ENCODE measurements around the gene GUK1.
"Not testable (repeated sequence)": the region's sequence is repeated elsewhere in the genome, so short reads cannot be mapped to it uniquely, and the experiment has no call there.

The GUK1 gene

DNA sequence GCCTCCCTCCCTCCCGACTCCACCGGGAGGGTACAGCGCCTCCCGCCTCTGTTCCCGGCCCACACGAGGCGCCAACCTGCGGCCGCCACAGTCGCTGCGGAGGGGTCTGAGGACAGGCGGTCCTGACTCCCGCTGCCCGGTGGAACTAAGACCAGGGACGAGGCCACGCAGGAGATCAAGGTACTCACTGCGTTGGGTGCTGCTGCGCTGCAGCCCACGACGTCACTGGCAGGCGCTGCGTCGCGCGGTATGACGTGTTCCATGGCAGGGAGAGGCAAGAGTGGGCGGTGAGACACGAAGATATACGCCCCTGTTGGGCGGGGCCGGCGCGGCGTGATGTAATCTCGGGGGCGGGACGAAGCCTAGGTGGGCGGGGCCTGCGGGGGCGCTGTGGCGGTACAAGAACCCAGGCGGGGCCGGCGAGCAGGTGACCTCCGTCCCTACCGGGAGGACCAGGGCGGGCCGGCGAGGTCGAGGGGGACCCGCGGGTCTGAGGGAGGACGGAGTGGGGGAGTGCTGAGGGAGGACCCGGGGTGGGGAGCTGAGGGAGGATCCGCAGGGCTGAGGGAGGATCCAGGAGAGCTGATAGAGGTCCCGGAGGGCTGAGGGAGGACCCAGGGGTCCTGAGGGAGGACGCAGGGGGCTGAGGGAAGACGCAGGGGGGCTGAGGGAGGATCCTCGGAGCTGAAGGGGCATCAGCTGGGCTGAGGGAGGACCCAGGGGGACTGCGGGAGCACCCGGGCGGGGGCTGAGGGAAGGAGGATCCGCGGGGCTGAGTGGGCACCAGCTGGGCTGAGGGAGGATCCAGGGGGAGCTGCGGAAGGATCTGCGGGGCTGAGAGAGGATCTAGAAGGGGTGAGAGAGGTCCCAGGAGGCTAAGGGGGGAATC lies 30.8 kb upstream of the GUK1 start, which contains the start of gene MRPL55:
Gene MRPL55, minus strand, starts transcription at position 227 of the 889 bp plus-strand sequence. CDS start 1,039 bp downstream, outside the sequence.
- peak within 1 kb of the TSS; percentile 100 for H3K4me3 ChIP-seq (ENCODE audit: low read depth, low read length)
- TF ChIP-seq CTCF (IDR thresholded peaks at IDR 0.05; ENCODE audit: insufficient read depth, low read depth, low read length, missing control alignments), result no peak
- peak; percentile 97 for DNase-seq (ENCODE audit: low read depth)

DNA sequence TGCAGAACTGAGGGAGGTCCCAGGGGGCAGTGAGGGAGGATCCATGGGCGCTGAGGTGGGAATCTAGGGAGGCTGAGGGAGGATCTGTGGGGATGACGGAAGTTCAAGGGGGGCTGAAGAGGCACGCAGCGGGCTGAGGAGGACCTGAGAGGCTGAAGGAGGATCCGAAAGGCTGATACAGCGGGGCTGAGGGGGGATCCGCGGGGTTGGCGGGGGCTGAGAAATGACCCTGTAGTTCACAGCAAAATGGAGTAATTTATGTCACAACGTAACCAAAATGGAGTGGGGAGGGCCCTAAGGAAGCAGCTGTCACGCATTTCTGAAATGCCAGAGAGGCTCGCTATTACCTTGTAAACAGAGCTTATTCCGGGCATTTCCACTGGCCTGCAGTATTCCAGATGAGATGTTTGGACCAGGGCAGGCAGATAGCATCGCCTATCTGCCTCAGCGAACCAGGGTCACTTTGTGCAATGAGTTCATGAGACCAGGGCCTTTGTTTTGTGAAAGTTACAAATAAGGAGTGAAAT lies 30.1 kb upstream of the GUK1 start:
- no peak for TF ChIP-seq CTCF (IDR thresholded peaks at IDR 0.05; ENCODE audit: insufficient read depth, low read depth, low read length, missing control alignments)
- peak overlapping the region; percentile 100 for H3K4me3 ChIP-seq (ENCODE audit: low read depth, low read length)

DNA sequence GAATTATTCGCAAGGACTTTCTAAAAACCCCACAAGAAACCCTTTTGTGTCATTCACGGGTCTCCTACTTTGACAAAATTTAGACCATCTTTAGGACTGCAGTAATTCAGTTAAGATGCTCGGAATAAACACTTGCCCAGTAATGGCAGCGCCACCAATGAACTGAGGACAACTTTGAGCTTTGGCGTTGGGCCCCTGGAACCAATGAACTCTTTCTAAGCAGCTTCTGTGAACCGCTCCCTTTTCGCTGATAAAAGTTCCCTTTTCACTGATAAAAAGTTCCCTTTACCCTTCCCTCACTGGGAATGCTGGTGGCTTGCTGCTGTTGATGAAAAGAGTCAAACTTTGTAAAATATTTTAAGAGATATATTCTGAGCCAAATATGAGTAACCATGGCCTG lies 29.5 kb upstream of the GUK1 start:
- no peak for DNase-seq (ENCODE audit: low read depth)
- H3K4me3 ChIP-seq (ENCODE audit: low read depth, low read length), result no peak overlapping the region
- TF ChIP-seq CTCF (IDR thresholded peaks at IDR 0.05; ENCODE audit: insufficient read depth, low read depth, low read length, missing control alignments), result no peak

More for the DNA sequence above, 30.1 kb upstream of the GUK1 start:
- no peak for DNase-seq (ENCODE audit: low read depth)

GRCh38 chr1:228111315-228111714 lies 28.8 kb upstream of the GUK1 start:
- DNase-seq (ENCODE audit: low read depth); H3K4me3 ChIP-seq (ENCODE audit: low read depth, low read length): not testable (repeated sequence)

DNA sequence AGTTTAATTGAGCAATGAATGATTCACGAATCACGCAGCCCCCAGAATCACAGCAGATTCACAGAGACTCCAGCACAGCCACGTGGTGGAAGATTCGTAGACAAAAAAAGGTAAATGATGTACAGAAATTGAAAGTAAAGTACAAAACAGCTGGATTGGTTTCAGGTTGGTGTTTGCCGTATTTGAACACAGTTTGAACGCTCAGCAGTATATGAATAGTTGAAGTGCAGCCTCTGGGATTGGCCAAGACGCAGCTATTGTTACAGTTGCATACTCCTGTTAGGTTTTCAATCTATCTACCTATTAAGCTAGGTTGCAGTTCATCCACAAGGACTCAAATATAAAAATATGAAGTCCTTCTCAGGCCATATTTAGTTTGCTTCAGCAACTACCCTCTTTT lies 27.9 kb upstream of the GUK1 start:
- H3K4me3 ChIP-seq (ENCODE audit: low read depth, low read length), result no peak overlapping the region
- no peak for DNase-seq (ENCODE audit: low read depth)
- no peak for TF ChIP-seq CTCF (IDR thresholded peaks at IDR 0.05; ENCODE audit: insufficient read depth, low read depth, low read length, missing control alignments)

DNA sequence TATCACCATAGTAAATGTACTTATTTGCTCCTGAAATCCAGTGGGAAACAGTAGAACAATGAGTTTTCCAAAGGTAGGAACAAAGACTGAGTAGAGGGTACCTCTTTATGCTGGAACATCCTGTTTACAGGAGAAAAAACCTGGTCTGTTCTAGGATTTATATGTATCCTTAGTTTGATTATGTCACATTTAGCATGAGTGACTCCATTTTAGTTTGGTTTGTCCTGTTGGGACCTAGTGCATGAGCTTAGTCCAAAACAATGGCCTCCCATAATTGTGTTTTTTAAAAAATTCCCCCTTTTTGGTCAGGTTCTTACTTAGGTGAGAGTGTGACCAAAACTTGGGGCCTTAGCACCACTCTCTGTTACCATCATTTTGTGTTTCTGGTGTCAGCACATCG lies 27.5 kb upstream of the GUK1 start:
- DNase-seq (ENCODE audit: low read depth), result no peak
- TF ChIP-seq CTCF (IDR thresholded peaks at IDR 0.05; ENCODE audit: insufficient read depth, low read depth, low read length, missing control alignments), result no peak
- H3K4me3 ChIP-seq (ENCODE audit: low read depth, low read length), result no peak overlapping the region

DNA sequence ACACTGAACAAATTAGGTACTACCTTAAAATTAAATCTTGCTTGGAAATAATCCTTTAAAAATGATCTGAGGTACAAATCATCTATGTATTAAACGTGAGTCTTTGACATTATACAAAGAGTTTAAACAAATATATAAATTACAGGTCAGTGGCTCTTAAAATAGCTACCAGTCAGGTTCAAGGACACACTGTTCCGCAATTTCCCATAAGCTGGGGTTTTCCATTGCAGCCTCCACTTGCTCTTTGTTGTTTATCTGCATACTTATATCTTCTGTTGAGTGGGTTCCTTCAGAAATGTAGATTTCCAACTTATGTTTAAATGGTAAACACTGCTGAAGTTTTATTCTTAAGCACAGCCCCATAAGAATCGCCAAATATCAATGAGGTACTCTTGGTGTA lies 25.3 kb upstream of the GUK1 start:
- DNase-seq (ENCODE audit: low read depth), result no peak
- TF ChIP-seq CTCF (IDR thresholded peaks at IDR 0.05; ENCODE audit: insufficient read depth, low read depth, low read length, missing control alignments), result no peak

More for the DNA sequence above, 25.3 kb upstream of the GUK1 start:
- no peak overlapping the region for H3K4me3 ChIP-seq (ENCODE audit: low read depth, low read length)
